GM12864 (cell line): ENCODE results near the gene MAVS.
A peak's percentile ranks its signal among the peaks of the same experiment; 100 is the strongest.

Experiments used
- DNase-seq: peaks from one replicate; pipeline ENCODE4 v3.0.0-alpha.2; 2011; ENCODE audit warnings: low read depth
- H3K4me3 ChIP-seq: 2 replicates; pipeline ENCODE4 v1.5.1; 2011; ENCODE audit warnings: mild to moderate bottlenecking, low read depth, low read length, control low read depth
- CTCF ChIP-seq: IDR thresholded peaks from 2 replicates; pipeline ENCODE4 v1.5.1; 2011; ENCODE audit warnings: low read depth, mild to moderate bottlenecking, moderate library complexity, low read length, control low read depth, inconsistent platforms; ENCODE audit errors: missing control alignments

Gene MAVS

DNA sequence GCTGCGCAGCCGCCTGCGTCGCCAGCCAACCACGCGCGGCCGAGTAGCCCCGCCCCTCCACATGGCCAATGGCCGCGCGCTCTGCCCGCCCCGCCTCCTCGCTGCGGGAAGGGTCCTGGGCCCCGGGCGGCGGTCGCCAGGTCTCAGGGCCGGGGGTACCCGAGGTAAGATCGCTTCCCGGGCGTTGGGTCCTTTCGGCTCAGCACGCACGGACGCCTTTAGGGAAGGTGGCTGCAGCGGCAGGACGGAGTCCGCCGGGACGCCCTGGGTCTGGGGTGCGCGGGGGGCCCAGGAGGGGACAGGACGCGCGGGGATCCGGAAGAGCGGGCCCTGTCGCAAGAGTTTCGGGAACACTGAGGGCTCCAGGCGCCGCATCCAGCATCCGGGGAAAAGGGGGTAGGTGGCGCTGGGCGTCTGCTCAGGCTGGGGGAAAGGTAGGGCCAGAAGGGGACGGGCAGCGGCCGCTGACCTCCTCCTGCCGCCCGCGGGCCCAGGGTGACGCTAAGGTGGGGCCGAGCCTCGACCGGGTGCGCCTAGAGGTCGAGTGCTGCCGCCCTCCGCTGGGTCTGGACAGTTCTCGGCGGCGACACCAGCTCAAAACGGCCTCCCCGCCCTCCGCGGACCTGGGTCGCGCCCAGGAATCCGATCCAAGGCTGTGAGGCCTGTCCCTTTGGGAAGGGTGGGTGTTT lies at the start of gene MAVS:
TSS of gene MAVS (plus strand) at position 95 of the 689 bp plus-strand sequence. CDS start 7,791 bp downstream, outside the sequence.
- DNase-seq, result peak; percentile 45
- H3K4me3 ChIP-seq, result peak within 1 kb of the TSS; percentile 89
- no peak for TF ChIP-seq CTCF

GRCh38 chr20:3797226-3797545 lies 49.4 kb upstream of the MAVS start:
- peak overlapping the region; percentile 80 for H3K4me3 ChIP-seq
- no peak for TF ChIP-seq CTCF
- no peak for DNase-seq

GRCh38 chr20:3797592-3798372 lies 48.9 kb upstream of the MAVS start:
- no peak for DNase-seq
- peak overlapping the region; percentile 80 for H3K4me3 ChIP-seq
- no peak for TF ChIP-seq CTCF

DNA sequence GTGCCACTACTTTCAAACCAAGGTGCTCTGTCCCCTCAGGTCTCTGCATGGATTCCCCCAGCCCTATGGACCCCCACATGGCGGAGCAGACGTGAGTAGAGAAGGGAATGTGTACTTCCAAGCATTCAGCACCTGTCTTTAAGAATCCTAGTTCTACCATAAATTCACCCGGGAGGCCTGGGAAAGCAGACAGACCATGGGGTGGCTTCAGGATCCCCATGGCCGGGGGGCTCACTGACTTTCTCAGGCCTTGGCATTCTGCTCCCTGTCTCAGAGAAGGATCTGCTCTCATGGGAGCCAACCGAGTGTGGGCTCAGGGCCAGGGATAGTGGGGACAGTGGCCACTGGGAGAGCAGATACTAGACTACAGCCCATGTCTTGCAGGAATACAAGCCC lies 48.3 kb upstream of the MAVS start:
- TF ChIP-seq CTCF, result no peak
- H3K4me3 ChIP-seq, result peak overlapping the region; percentile 80; the same call in 1 of the 2 replicates
- DNase-seq, result no peak

- no peak for DNase-seq
- H3K4me3 ChIP-seq, result no peak overlapping the region
- TF ChIP-seq CTCF, result no peak
Observed at GRCh38 chr20:3798908-3799248, 47.8 kb upstream of the MAVS start.

GRCh38 chr20:3800256-3800877 lies 46.3 kb upstream of the MAVS start:
- H3K4me3 ChIP-seq, result no peak overlapping the region
- TF ChIP-seq CTCF, result no peak
- no peak for DNase-seq

DNA sequence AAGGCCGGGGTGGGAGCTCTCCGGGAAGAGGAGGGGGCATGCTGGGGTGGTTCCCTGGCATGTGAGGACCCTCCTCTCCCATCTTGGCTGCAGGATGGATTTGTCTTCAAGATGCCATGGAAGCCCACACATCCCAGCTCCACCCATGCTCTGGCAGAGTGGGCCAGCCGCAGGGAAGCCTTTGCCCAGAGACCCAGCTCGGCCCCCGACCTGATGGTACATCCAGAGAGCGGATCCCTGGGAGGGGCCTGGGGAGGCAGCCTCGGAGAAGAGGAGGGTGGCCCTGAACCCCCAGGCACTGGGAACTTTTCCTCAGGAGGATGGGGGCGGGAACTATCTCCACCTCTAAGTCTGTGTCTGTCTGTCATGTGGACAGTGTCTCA lies 45.8 kb upstream of the MAVS start:
- DNase-seq, result no peak
- H3K4me3 ChIP-seq, result no peak overlapping the region
- TF ChIP-seq CTCF, result no peak
